Activated T-cell treated with anti-CD3 and anti-CD28 coated beads, Interleukin-2, amount 50 U/mL, for 72 hours (primary cell): ENCODE measurements around the gene OAS2. TPM values are rescaled to one million over a fixed set of nuclear protein-coding genes. Genes with fewer than 3 reads are reported as not detected.

Experiments used
- ATAC-seq, 2 donors: fragments of 150-1000 bp; cut with Tn5 transposase; replicated peaks in 1 of 2; 2 replicates each; pipeline ENCODE4 v1.10.0; 2021; ENCODE audit warnings: moderate library complexity in 2 of 2, mild to moderate bottlenecking in 1 of 2
- DNase-seq, 2 donors: peaks; one replicate each; pipeline ENCODE4 v3.0.0; 2021 to 2022; ENCODE audit warnings: mixed read lengths in 1 of 2
- H3K27ac Mint-ChIP-seq: one replicate; pipeline ENCODE4 v1.8.0; 2022; ENCODE audit warnings: mild to moderate bottlenecking, moderate library complexity, mixed read lengths
- H3K27me3 Mint-ChIP-seq: one replicate; pipeline ENCODE4 v1.8.0; 2022; ENCODE audit warnings: low read depth, mixed read lengths
- H3K36me3 Mint-ChIP-seq, 2 donors: one replicate each; pipeline ENCODE4 v1.8.0; 2022; ENCODE audit warnings: mixed read lengths in 2 of 2, mild to moderate bottlenecking in 1 of 2; ENCODE audit not compliant: insufficient read depth in 2 of 2
- H3K4me1 Mint-ChIP-seq: one replicate; pipeline ENCODE4 v1.8.0; 2022; ENCODE audit warnings: low read depth, mixed read lengths
- H3K4me3 Mint-ChIP-seq, 2 donors: one replicate each; pipeline ENCODE4 v1.8.0; 2022; ENCODE audit warnings: mild to moderate bottlenecking in 2 of 2, mixed read lengths in 2 of 2, moderate library complexity in 2 of 2
- H3K9me3 Mint-ChIP-seq, 2 donors: one replicate each; pipeline ENCODE4 v1.8.0; 2022; ENCODE audit warnings: mixed read lengths in 2 of 2
- total RNA-seq, 2 donors: library from RNA; stranded (reverse); gene quantifications; one replicate each; pipeline ENCODE4 v1.2.3, GENCODE V29; 2022

OAS2 gene
- total RNA-seq, 2 donors from 2014 or later: 80.2 to 139 TPM

GRCh38 chr12:112963227-112963861 is 15.0 kb upstream of the OAS2 start:
- H3K27ac Mint-ChIP-seq: no peak overlapping the region
- no peak for DNase-seq
- ATAC-seq: no peak
- peaks cover 5% of the 10 kb centered on the region for H3K4me1 Mint-ChIP-seq
- peaks cover 0 to 7% of the 10 kb centered on the region in 2 donors for H3K9me3 Mint-ChIP-seq
- H3K36me3 Mint-ChIP-seq: peaks cover 15 to 20% of the 10 kb centered on the region in 2 donors
- H3K27me3 Mint-ChIP-seq: no peaks in the 10 kb centered on the region
- no peak overlapping the region for H3K4me3 Mint-ChIP-seq

- peaks cover 5% of the 10 kb centered on the region for H3K4me1 Mint-ChIP-seq
Measured at GRCh38 chr12:112964067-112964670, 14.2 kb upstream of the OAS2 start.

GRCh38 chr12:112964915-112965314 is 13.4 kb upstream of the OAS2 start:
- Mint-ChIP-seq H3K4me1 (peaks cover 5% of the 10 kb centered on the region), H3K36me3 (peaks cover 10% of the 10 kb centered on the region in 2 donors), H3K9me3 (peaks cover 0 to 3% of the 10 kb centered on the region in 2 donors), H3K27ac (no peak overlapping the region), H3K4me3 (no peak overlapping the region), H3K27me3 (no peaks in the 10 kb centered on the region)
- ATAC-seq (no peak), DNase-seq (no peak)

More at GRCh38 chr12:112964067-112964670, 14.2 kb upstream of the OAS2 start:
- ATAC-seq (no peak), DNase-seq (no peak)
- peaks cover 0 to 7% of the 10 kb centered on the region in 2 donors for H3K9me3 Mint-ChIP-seq
- no peaks in the 10 kb centered on the region for H3K27me3 Mint-ChIP-seq
- no peak overlapping the region for H3K27ac Mint-ChIP-seq
- H3K4me3 Mint-ChIP-seq: no peak overlapping the region
- peaks cover 15 to 18% of the 10 kb centered on the region in 2 donors for H3K36me3 Mint-ChIP-seq

GRCh38 chr12:112965643-112966042 is 12.7 kb upstream of the OAS2 start:
- no peak overlapping the region for H3K27ac Mint-ChIP-seq
- no peak overlapping the region for H3K4me3 Mint-ChIP-seq

GRCh38 chr12:112967306-112967705 is 11.0 kb upstream of the OAS2 start:
- ATAC-seq (no peak), DNase-seq (no peak)
- Mint-ChIP-seq H3K27me3 (no peaks in the 10 kb centered on the region), H3K4me3 (no peak overlapping the region), H3K36me3 (peaks cover 3 to 4% of the 10 kb centered on the region in 2 donors), H3K27ac (no peak overlapping the region), H3K9me3 (no peaks in the 10 kb centered on the region), H3K4me1 (no peaks in the 10 kb centered on the region)

More at GRCh38 chr12:112965643-112966042, 12.7 kb upstream of the OAS2 start:
- peaks cover 9 to 10% of the 10 kb centered on the region in 2 donors for H3K36me3 Mint-ChIP-seq
- DNase-seq: no peak
- H3K9me3 Mint-ChIP-seq: peaks cover 0 to 3% of the 10 kb centered on the region in 2 donors
- peaks cover 5% of the 10 kb centered on the region for H3K4me1 Mint-ChIP-seq
- ATAC-seq: no peak
- no peaks in the 10 kb centered on the region for H3K27me3 Mint-ChIP-seq

- ATAC-seq (no peak), DNase-seq (no peak)
- Mint-ChIP-seq H3K36me3 (peaks cover 0 to 2% of the 10 kb centered on the region in 2 donors), H3K9me3 (no peaks in the 10 kb centered on the region), H3K27ac (no peak overlapping the region), H3K4me3 (no peak overlapping the region), H3K27me3 (no peaks in the 10 kb centered on the region), H3K4me1 (no peaks in the 10 kb centered on the region)
Measured at GRCh38 chr12:112967858-112968257, 10.5 kb upstream of the OAS2 start.

GRCh38 chr12:112969547-112970306 is 8.6 kb upstream of the OAS2 start:
- H3K27ac Mint-ChIP-seq: no peak overlapping the region
- H3K4me1 Mint-ChIP-seq: no peaks in the 10 kb centered on the region
- no peaks in the 10 kb centered on the region for H3K9me3 Mint-ChIP-seq
- H3K27me3 Mint-ChIP-seq: no peaks in the 10 kb centered on the region
- H3K36me3 Mint-ChIP-seq: no peaks in the 10 kb centered on the region
- no peak for ATAC-seq
- no peak overlapping the region for H3K4me3 Mint-ChIP-seq
- DNase-seq: no peak

- Mint-ChIP-seq H3K27me3 (no peaks in the 10 kb centered on the region), H3K27ac (no peak overlapping the region), H3K4me3 (no peak overlapping the region), H3K36me3 (no peaks in the 10 kb centered on the region), H3K4me1 (no peaks in the 10 kb centered on the region), H3K9me3 (no peaks in the 10 kb centered on the region)
- no peak for ATAC-seq
- no peak for DNase-seq
Measured at GRCh38 chr12:112970391-112970790, 7.9 kb upstream of the OAS2 start.

GRCh38 chr12:112971248-112971647 is 7.1 kb upstream of the OAS2 start:
- no peak for ATAC-seq
- Mint-ChIP-seq H3K27ac (no peak overlapping the region), H3K36me3 (no peaks in the 10 kb centered on the region), H3K4me3 (no peak overlapping the region), H3K9me3 (no peaks in the 10 kb centered on the region), H3K27me3 (no peaks in the 10 kb centered on the region), H3K4me1 (no peaks in the 10 kb centered on the region)
- no peak for DNase-seq

- no peak for ATAC-seq
- Mint-ChIP-seq H3K4me3 (no peak overlapping the region), H3K4me1 (peaks cover 7% of the 10 kb centered on the region), H3K9me3 (no peaks in the 10 kb centered on the region), H3K36me3 (no peaks in the 10 kb centered on the region), H3K27me3 (no peaks in the 10 kb centered on the region), H3K27ac (no peak overlapping the region)
- DNase-seq: no peak
Measured at GRCh38 chr12:112973011-112973735, 5.1 kb upstream of the OAS2 start.

- H3K27ac Mint-ChIP-seq: no peak overlapping the region
- H3K36me3 Mint-ChIP-seq: peaks cover 4 to 6% of the 10 kb centered on the region in 2 donors
- H3K27me3 Mint-ChIP-seq: no peaks in the 10 kb centered on the region
- no peak for ATAC-seq
- DNase-seq: no peak
- no peaks in the 10 kb centered on the region for H3K9me3 Mint-ChIP-seq
- no peak overlapping the region for H3K4me3 Mint-ChIP-seq
- peaks cover 7% of the 10 kb centered on the region for H3K4me1 Mint-ChIP-seq
Measured at GRCh38 chr12:112973818-112974231, 4.5 kb upstream of the OAS2 start.

GRCh38 chr12:112974904-112975303 is 3.4 kb upstream of the OAS2 start:
- Mint-ChIP-seq H3K27me3 (no peaks in the 10 kb centered on the region), H3K36me3 (peaks cover 5 to 11% of the 10 kb centered on the region in 2 donors), H3K4me3 (no peak overlapping the region), H3K27ac (no peak overlapping the region), H3K4me1 (peaks cover 11% of the 10 kb centered on the region), H3K9me3 (no peaks in the 10 kb centered on the region)
- ATAC-seq: no peak
- DNase-seq: no peak

GRCh38 chr12:112977139-112977538 is 1.2 kb upstream of the OAS2 start:
- no peak overlapping the region for H3K4me3 Mint-ChIP-seq
- H3K4me1 Mint-ChIP-seq: peaks cover 33% of the 10 kb centered on the region
- no peaks in the 10 kb centered on the region for H3K27me3 Mint-ChIP-seq
- DNase-seq (no peak), ATAC-seq (no peak)
- H3K27ac Mint-ChIP-seq: peak overlapping the region; percentile 99
- H3K9me3 Mint-ChIP-seq: peaks cover 0 to 4% of the 10 kb centered on the region in 2 donors
- H3K36me3 Mint-ChIP-seq: peaks cover 19 to 26% of the 10 kb centered on the region in 2 donors
